Parathyroid adenoma (tissue), 2 donors: ENCODE measurements around the gene SHQ1.

ENCODE experiments used
- H2AFZ ChIP-seq: fragments of 300-600 bp; sonication (generic); one replicate; pipeline ENCODE4 v1.7.0; 2017; ENCODE audit warnings: antibody characterized with exemption, mild to moderate bottlenecking
- H3K27ac ChIP-seq: fragments of 300-600 bp; sonication (generic); one replicate; pipeline ENCODE4 v1.7.0; 2017
- H3K27me3 ChIP-seq: fragments of 300-600 bp; sonication (generic); one replicate; pipeline ENCODE4 v1.7.0; 2017; ENCODE audit warnings: low read length; ENCODE audit not compliant: control insufficient read depth, insufficient read depth
- H3K36me3 ChIP-seq: fragments of 300-600 bp; sonication (generic); one replicate; pipeline ENCODE4 v1.7.0; 2017; ENCODE audit warnings: low read length; ENCODE audit not compliant: control insufficient read depth, insufficient read depth
- H3K4me1 ChIP-seq: fragments of 300-600 bp; sonication (generic); one replicate; pipeline ENCODE4 v1.7.0; 2017; ENCODE audit warnings: control low read depth
- H3K4me2 ChIP-seq: fragments of 300-600 bp; sonication (generic); one replicate; pipeline ENCODE4 v1.7.0; 2017; ENCODE audit warnings: low read length
- H3K4me3 ChIP-seq: fragments of 300-600 bp; sonication (generic); one replicate; pipeline ENCODE4 v1.7.0; 2017; ENCODE audit warnings: low read depth, low read length
- H3K79me2 ChIP-seq: fragments of 300-600 bp; sonication (generic); one replicate; pipeline ENCODE4 v1.7.0; 2017; ENCODE audit warnings: control low read depth
- H3K9ac ChIP-seq: fragments of 300-600 bp; sonication (generic); one replicate; pipeline ENCODE4 v1.7.0; 2017; ENCODE audit warnings: mild to moderate bottlenecking
- H3K9me3 ChIP-seq: fragments of 300-600 bp; sonication (generic); one replicate; pipeline ENCODE4 v1.7.0; 2017; ENCODE audit warnings: low read length; ENCODE audit not compliant: control insufficient read depth
- CTCF ChIP-seq: fragments of 300-600 bp; sonication (generic); IDR thresholded peaks from one replicate; pipeline ENCODE4 v1.7.0; 2017; ENCODE audit warnings: antibody characterized with exemption, mild to moderate bottlenecking
- donor health status: primary hyperparathyroidism.

The SHQ1 gene

GRCh38 chr3:72763751-72764440 lies 84.3 kb downstream of the SHQ1 start:
- Histone ChIP-seq H3K4me1 (no peaks in the 10 kb centered on the region), H3K4me2 (no peak overlapping the region), H3K27me3 (no peaks in the 10 kb centered on the region), H3K9ac (no peak overlapping the region), H3K9me3 (no peaks in the 10 kb centered on the region), H3K27ac (no peak overlapping the region), H3K36me3 (no peaks in the 10 kb centered on the region), H2AFZ (no peak overlapping the region), H3K4me3 (no peak overlapping the region), H3K79me2 (no peaks in the 10 kb centered on the region)
- TF ChIP-seq CTCF, result no peak

- H3K79me2 ChIP-seq, result no peaks in the 10 kb centered on the region
- H3K27me3 ChIP-seq, result no peaks in the 10 kb centered on the region
- no peak overlapping the region for H3K9ac ChIP-seq
- no peak overlapping the region for H3K4me2 ChIP-seq
- no peaks in the 10 kb centered on the region for H3K36me3 ChIP-seq
- no peaks in the 10 kb centered on the region for H3K9me3 ChIP-seq
- no peak for TF ChIP-seq CTCF
- H3K4me3 ChIP-seq, result no peak overlapping the region
- H3K27ac ChIP-seq, result no peak overlapping the region
- no peak overlapping the region for H2AFZ ChIP-seq
- H3K4me1 ChIP-seq, result no peaks in the 10 kb centered on the region
Measured at GRCh38 chr3:72761410-72761809, 86.8 kb downstream of the SHQ1 start.

- H3K9me3 ChIP-seq, result no peaks in the 10 kb centered on the region
- H3K4me1 ChIP-seq, result no peaks in the 10 kb centered on the region
- no peaks in the 10 kb centered on the region for H3K27me3 ChIP-seq
- no peak for TF ChIP-seq CTCF
- no peaks in the 10 kb centered on the region for H3K36me3 ChIP-seq
- no peak overlapping the region for H3K27ac ChIP-seq
- no peak overlapping the region for H2AFZ ChIP-seq
- no peak overlapping the region for H3K9ac ChIP-seq
- H3K4me3 ChIP-seq, result no peak overlapping the region
- no peak overlapping the region for H3K4me2 ChIP-seq
- no peaks in the 10 kb centered on the region for H3K79me2 ChIP-seq
Measured at GRCh38 chr3:72760225-72760624, 88.0 kb downstream of the SHQ1 start.

- H3K4me1 ChIP-seq, result no peaks in the 10 kb centered on the region
- no peaks in the 10 kb centered on the region for H3K9me3 ChIP-seq
- H3K36me3 ChIP-seq, result no peaks in the 10 kb centered on the region
- no peaks in the 10 kb centered on the region for H3K27me3 ChIP-seq
- no peak overlapping the region for H2AFZ ChIP-seq
- no peak overlapping the region for H3K4me3 ChIP-seq
- H3K4me2 ChIP-seq, result no peak overlapping the region
- H3K9ac ChIP-seq, result no peak overlapping the region
- no peaks in the 10 kb centered on the region for H3K79me2 ChIP-seq
- no peak for TF ChIP-seq CTCF
- H3K27ac ChIP-seq, result no peak overlapping the region
Measured at GRCh38 chr3:72756900-72757299, 91.3 kb downstream of the SHQ1 start.

DNA sequence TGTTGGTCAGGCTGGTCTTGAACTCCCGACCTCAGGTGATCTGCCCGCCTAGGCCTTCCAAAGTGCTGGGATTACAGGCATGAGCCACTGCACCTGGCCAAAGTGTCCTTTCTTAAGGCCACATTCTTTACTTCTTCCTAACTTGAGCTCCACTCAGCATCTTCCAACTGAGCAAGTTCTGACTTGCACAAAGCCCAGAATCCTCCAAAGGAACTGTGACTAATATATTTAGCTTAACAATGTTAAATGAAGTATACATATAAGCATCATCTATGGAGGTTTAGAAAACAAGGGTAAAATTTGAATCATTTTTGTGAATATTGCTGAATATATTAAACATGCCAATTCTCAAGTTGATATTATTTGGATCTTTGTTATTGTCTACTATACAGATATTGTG lies 93.7 kb downstream of the SHQ1 start:
- no peak overlapping the region for H2AFZ ChIP-seq
- H3K4me2 ChIP-seq, result no peak overlapping the region
- no peak overlapping the region for H3K27ac ChIP-seq
- H3K79me2 ChIP-seq, result no peaks in the 10 kb centered on the region
- H3K9ac ChIP-seq, result no peak overlapping the region
- H3K27me3 ChIP-seq, result no peaks in the 10 kb centered on the region
- H3K9me3 ChIP-seq, result no peaks in the 10 kb centered on the region
- H3K36me3 ChIP-seq, result no peaks in the 10 kb centered on the region
- H3K4me1 ChIP-seq, result no peaks in the 10 kb centered on the region
- TF ChIP-seq CTCF, result no peak
- no peak overlapping the region for H3K4me3 ChIP-seq
